Glomerular visceral epithelial cell (primary cell): ENCODE measurements around the gene MEAF6.
A peak's percentile ranks its signal among the peaks of the same experiment; 100 is the strongest.
"Not testable (repeated sequence)": the region's sequence is repeated elsewhere in the genome, so short reads cannot be mapped to it uniquely, and the experiment has no call there.

Experiments used
- DNase-seq: peaks from one replicate; pipeline ENCODE4 v3.0.0-alpha.2; 2016; ENCODE audit errors: extremely low spot score

Gene MEAF6

DNA sequence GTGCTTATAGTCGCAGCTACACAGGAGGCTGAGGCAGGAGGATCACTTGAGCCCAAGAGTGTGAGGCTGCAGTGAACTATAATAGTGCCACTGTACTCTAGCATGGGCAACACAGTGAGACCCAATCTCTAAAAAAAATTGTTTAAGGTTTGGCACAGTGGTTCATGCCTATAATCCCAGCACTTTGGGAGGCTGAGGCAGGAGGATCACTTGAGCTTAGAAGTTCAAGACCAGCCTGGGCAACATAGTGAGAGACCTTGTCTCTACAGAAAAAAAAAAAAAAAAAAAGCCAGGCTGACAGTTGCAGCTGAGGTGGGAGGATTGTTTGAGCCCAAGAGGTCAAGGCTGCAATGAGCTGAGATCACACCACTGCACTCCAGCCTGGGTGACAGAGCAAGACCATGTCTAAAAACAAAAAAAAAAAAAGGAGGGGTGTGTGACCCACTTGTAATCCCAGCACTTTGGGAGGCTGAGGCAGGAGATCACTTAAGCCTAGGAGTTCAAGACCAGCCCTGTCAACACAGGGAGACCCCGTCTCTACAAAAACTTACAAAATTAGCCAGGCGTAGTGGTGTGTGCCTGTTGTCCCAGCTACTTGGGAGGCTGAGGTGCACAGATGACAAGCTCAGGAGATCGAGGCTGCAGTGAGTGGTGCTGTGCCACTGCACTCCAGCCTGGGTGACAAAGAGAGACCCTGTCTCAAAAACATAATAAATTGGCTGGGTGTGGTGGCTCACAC is 18.0 kb upstream of the MEAF6 start:
- DNase-seq, result not testable (repeated sequence)

DNA sequence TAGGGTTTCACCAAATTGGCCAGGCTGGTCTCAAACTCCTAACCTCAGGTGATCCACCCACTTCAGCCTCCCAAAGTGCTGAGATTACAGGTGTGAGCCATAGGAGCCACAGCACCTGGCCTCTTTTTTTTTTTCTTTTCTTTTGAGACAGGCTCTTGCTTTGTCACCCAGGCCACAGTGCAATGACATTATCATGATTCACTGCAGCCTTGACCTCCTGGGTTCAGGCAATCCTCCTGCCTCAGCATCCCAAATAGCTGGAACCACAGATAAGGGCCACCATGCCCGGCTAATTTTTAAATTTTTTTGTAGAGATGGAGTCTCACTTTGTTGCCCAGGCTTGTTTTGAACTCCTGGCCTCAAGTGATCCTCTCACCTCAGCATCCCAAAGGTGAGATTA is 15.3 kb upstream of the MEAF6 start:
- not testable (repeated sequence) for DNase-seq

DNA sequence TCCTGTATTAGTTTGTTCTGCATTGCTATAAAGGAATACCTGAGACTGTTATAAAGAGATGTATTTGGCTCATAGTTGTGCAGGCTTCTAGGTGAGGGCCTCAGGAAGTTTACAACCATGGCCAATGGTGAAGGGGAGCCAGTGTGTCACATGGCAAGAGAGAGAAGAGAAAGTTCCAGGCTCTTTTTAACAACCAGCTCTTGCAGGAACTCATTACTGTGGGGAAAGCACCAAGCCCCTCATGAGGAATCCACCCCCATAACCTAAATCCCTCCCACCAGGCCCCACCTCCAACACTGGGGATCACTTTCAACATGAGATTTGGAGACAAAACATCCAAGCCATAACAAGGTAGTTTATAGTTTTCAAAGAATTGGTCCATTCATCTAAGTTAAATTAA is 5.0 kb upstream of the MEAF6 start:
- DNase-seq, result no peak

DNA sequence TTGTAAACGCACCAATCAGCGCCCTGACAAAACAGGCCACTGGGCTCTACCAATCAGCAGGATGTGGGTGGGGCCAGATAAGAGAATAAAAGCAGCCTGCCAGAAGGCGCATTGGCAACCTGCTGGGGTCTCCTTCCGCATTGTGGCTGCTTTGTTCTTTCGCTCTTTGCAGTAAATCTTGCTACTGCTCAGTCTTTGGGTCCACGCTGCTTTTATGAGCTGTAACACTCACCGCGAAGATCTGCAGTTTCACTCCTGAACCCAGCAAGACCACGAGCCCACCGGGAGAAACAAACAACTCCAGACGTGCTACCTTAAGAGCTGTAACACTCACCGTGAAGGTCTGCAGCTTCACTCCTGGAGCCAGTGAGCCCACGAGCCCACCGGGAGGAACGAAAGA is 4.4 kb upstream of the MEAF6 start:
- DNase-seq, result not testable (repeated sequence)

- not testable (repeated sequence) for DNase-seq
Observed at GRCh38 chr1:37518241-37518640, 3.7 kb upstream of the MEAF6 start.

- DNase-seq, result no peak
Observed at GRCh38 chr1:37517569-37517968, 3.0 kb upstream of the MEAF6 start.

GRCh38 chr1:37515185-37516034 is 844 bp upstream of the MEAF6 start:
- no peak for DNase-seq

DNA sequence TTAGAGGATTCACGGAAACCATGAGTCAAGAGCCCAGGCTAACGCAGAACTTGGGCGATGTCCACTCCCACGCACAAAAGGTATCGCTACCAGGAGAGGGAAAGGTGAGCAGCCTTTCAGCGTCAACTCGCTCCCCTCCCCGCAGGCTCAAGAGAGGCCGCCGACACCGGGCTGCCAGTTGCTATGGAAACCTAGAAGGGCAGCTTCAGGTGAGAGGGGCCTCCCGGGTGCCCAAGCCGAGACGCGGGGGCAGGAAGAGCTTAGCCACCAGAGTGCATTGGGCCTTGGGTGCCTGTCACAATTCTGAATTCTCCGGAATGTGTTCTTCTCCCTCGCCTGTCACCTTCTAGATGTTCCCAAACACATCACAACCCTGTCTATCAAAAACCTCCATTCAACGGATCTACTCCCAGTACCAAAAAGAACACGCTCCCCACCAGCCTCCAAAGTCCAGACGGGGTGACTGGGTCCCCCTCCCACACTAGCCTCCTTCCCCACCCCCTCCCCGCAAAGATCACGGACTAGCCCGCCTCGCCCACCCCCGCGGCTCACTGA is 694 bp downstream of the MEAF6 start:
- DNase-seq, result peak; percentile 36

GRCh38 chr1:37509181-37509580 is 5.4 kb downstream of the MEAF6 start:
- DNase-seq, result peak; percentile 46

DNA sequence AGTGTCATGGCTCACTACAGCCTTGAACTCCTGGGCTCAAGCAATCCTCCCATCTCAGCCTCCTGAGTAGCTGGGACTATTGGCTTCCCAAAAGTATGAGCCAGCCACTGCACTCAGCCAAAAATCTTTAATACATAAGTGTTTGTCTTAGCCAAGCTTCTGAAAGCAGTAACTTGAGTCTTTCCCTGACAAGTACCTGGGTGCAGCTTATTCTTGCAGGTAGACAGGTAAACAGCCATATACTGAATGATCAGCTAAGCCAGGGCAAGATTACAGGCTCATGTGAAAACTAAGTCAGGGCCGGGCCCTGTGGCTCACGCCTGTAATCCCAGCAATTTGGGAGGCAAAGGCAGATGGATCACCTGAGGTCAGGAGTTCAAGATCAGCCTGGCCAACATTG is 7.8 kb downstream of the MEAF6 start:
- DNase-seq, result no peak

DNA sequence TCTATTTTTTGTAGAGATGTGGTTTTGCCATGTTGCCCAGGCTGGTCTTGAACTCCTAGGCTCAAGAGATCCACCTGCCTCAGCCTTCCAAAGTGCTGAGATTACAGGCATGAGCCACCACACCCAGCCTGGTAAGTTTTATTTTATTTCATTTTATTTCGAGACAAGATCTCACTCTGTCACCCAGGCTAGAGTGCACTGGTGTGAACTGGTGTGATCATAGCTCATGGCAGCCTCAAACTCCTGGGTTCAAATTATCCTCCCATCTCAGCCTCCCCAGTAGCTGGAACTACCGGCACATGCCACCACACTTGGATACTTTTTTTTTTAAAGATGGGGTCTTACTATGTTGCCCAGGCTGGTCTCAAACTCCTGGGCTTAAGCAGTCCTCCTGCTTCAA is 11.8 kb downstream of the MEAF6 start:
- DNase-seq, result not testable (repeated sequence)

- no peak for DNase-seq
Observed at GRCh38 chr1:37502104-37502503, 12.5 kb downstream of the MEAF6 start.

GRCh38 chr1:37501661-37502060 is 12.9 kb downstream of the MEAF6 start:
- DNase-seq, result no peak

- peak; percentile 50 for DNase-seq
Observed at GRCh38 chr1:37498872-37499617, 15.5 kb downstream of the MEAF6 start.

GRCh38 chr1:37497832-37498231 is 16.7 kb downstream of the MEAF6 start:
- no peak for DNase-seq

DNA sequence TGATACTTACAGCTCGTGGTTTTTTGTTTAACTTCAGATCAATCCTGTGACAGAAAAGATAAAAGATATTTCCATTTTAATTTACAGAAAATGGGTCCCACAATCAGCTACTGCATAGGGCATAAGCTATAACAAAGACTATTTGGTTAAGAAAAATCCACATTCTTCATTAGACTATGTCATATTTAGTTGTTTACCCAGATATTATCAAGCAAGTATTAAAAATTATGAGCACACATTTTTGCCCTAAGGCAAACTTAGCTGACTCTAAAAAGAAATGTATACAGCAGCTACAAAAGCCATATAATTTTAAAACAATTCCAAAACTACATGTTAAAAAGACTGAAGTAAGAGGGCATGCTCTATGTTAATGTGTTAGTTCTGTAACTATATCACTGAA is 18.7 kb downstream of the MEAF6 start:
- no peak for DNase-seq

DNA sequence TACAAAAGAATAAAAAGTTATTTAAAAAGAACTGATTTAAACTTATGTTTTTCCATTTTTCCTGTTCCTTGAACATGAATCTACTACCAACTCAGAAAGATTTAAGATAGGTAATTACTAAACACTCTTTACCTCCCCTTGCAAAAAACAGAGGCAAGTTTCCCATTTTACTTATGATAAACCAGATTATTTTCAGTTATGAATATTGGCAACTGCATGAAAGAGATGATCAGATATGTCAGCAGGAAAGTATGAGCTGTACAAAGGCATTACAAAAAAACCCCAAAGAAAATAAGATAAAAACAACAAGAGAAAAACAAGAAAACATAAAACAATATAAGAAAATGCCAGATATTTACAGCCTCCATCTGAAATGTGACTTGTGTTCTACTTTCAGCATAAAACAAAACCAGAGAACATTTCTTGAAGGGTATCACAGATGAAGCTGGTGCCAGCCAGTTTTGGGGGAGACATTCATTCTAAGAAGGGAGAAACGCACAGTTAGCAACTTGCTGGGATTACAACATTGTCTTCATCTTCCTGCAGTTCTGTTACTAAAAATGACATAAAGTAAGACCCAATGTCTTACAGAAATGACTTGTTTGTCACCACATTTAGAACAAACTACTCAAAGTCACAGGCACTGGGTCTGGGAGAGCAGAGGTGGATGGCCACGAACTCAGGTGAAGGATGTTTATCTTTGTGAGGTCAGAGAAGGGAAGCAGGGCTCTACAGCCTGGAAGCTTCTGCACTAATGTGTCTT is 21.0 kb downstream of the MEAF6 start:
- DNase-seq, result no peak

DNA sequence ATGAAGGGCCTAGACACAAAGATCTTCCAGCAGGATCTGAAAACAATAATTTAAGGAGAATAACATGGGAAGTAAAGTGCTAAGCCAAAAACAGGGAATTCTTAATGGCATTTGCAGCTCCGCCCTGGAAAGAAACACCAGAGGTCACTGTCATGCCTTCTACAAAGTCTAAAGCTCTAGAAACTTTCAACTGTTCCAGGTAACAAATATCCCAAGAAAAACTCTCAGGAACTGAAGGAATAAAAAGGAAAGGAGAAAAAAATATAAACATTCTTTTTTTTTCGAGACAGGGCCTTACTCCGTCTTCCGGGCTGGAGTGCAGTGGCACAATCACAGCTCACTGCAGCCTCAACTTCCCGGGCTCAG is 27.0 kb downstream of the MEAF6 start:
- no peak for DNase-seq

DNA sequence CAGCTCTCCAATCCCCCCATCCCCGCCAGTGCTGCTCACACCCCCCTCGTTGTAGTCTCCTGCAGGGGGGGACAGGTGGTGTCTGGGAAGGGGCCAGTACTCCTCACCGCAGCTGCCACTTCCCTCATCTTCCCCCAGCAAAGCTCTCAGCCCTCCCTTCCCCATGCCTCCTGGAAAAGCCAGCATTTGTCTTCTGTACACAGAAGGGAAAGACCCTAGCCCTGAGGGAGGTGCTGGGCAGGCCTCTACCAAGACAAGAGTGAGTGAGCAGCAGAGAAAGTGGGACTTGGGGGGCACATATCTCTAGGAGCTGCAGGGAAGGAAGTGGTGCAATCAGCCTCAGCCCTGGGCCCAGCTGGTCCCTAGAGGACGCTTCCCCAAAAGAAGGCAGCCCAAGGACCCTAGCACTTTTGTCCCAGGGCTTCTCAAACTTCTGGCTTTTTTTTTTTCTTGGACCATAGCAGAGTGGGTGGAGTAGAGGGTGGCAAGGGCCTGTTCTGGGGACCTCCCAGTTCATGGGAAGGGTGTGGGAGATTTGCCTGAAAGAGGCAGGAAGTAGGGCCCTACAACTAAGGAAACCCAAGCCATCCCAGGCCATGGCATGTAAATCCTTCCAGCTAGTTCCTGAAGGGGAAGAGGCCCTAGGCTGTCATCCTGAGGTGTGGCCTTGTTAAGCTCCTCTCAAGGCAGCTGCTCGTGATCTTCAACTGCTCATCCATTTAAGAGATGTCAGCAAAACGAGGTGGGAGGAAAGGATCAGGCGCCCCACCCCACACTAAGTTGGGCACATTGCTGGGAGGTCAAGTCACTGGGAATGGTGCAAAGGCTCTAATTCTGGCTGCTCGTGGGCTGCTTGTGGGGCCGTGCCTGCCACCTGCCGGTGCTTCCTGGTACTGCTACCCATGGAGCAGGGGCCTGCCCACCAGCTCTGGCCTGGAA is 27.6 kb downstream of the MEAF6 start:
- peak; percentile 78 for DNase-seq
